AG10803 (cell line): ENCODE measurements around the gene DIPK1C.
A peak's percentile ranks its signal among the peaks of the same experiment; 100 is the strongest.
"Not testable (repeated sequence)": the region's sequence is repeated elsewhere in the genome, so short reads cannot be mapped to it uniquely, and the experiment has no call there.

ENCODE experiments used
- DNase-seq: peaks from one replicate; pipeline ENCODE4 v3.0.0; 2010; ENCODE audit warnings: low read depth
- H3K4me3 ChIP-seq: 2 replicates; pipeline ENCODE4 v1.5.1; 2011; ENCODE audit warnings: mild to moderate bottlenecking, low read length, control low read depth
- CTCF ChIP-seq: conservative IDR thresholded peaks from 2 replicates; pipeline ENCODE4 v1.5.1; 2011; ENCODE audit warnings: mild to moderate bottlenecking, low read length, control low read depth, inconsistent platforms

Gene DIPK1C

GRCh38 chr18:74457043-74457724 lies at the start of gene DIPK1C:
DIPK1C (minus strand) TSS chr18:74457308; CDS start chr18:74457259, 49 bp downstream.
- DNase-seq, result no peak
- no peak within 1 kb of the TSS for H3K4me3 ChIP-seq
- no peak for TF ChIP-seq CTCF

- no peak for TF ChIP-seq CTCF
- DNase-seq, result peak; percentile 39
- no peak overlapping the region for H3K4me3 ChIP-seq
Measured at GRCh38 chr18:74506448-74507084, 49.5 kb upstream of the DIPK1C start.

- H3K4me3 ChIP-seq, result no peak overlapping the region
- TF ChIP-seq CTCF, result no peak
- DNase-seq, result no peak
Measured at GRCh38 chr18:74505776-74506175, 48.7 kb upstream of the DIPK1C start.

- no peak for DNase-seq
- TF ChIP-seq CTCF, result no peak
- no peak overlapping the region for H3K4me3 ChIP-seq
Measured at GRCh38 chr18:74503137-74503536, 46.0 kb upstream of the DIPK1C start.

GRCh38 chr18:74501386-74501785 lies 44.3 kb upstream of the DIPK1C start:
- DNase-seq, result no peak
- TF ChIP-seq CTCF, result no peak
- no peak overlapping the region for H3K4me3 ChIP-seq

- not testable (repeated sequence) for DNase-seq, H3K4me3 ChIP-seq
Measured at GRCh38 chr18:74500774-74501173, 43.7 kb upstream of the DIPK1C start.

- no peak for DNase-seq
- TF ChIP-seq CTCF, result no peak
- H3K4me3 ChIP-seq, result no peak overlapping the region
Measured at GRCh38 chr18:74500372-74500771, 43.3 kb upstream of the DIPK1C start.
